Stimulated activated naive CD4-positive, alpha-beta T cell treated with Interleukin-2 at 50 U/mL for 16 hours (primary cell): Measurements from ENCODE around the gene KRTAP12-4.
"Not testable (repeated sequence)": the region's sequence is repeated elsewhere in the genome, so short reads cannot be mapped to it uniquely, and the experiment has no call there.

Source experiments
- DNase-seq: peaks from one replicate; lab custom pipeline; 2025; lab: John Stamatoyannopoulos, UW

Gene KRTAP12-4

GRCh38 chr21:44610157-44610843 lies 44.2 kb downstream of the KRTAP12-4 start:
- not testable (repeated sequence) for DNase-seq

- no peak for DNase-seq
Observed at GRCh38 chr21:44609193-44609592, 45.3 kb downstream of the KRTAP12-4 start.

DNA sequence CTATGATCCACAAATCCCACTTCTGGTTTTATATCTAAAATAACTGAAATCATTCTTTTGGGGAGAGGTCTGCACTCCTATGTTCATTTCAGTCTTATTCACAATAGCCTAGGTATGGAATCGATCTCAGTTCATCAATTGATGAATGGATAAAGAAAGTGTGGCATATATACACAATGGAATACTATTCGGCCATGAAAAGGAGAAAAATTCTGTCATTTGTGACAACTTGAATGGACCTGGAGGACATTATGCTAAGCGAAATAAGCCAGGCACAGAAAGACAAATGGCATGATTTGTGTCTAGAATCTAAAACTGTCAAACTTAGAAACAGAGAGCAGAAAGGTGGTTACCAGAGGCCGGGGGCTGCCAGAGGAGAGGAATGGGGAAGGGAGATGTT lies 48.0 kb downstream of the KRTAP12-4 start:
- no peak for DNase-seq
